GM10266 (cell line): Measurements from ENCODE around the gene SLC12A5.

ENCODE experiments used
- DNase-seq: peaks from one replicate; pipeline ENCODE4 v3.0.0; 2012; ENCODE audit errors: extremely low spot score
- CTCF ChIP-seq: IDR thresholded peaks from 2 replicates; pipeline ENCODE4 v1.5.1; 2012; ENCODE audit warnings: mild to moderate bottlenecking, low read depth; ENCODE audit not compliant: control insufficient read depth, insufficient read depth; ENCODE audit errors: missing control alignments

The SLC12A5 gene

GRCh38 chr20:46062151-46062550, 33.1 kb downstream of the SLC12A5 start:
- DNase-seq = no peak
- no peak for TF ChIP-seq CTCF

GRCh38 chr20:46062621-46063020, 33.6 kb downstream of the SLC12A5 start:
- DNase-seq = no peak
- no peak for TF ChIP-seq CTCF

- TF ChIP-seq CTCF = no peak
- DNase-seq = no peak
These were observed 34.1 kb downstream of the SLC12A5 start for GRCh38 chr20:46063151-46063550.

- DNase-seq = peak; percentile 64
These were observed 34.6 kb downstream of the SLC12A5 start for GRCh38 chr20:46063652-46064054.

GRCh38 chr20:46065006-46065405, 36.0 kb downstream of the SLC12A5 start:
- no peak for TF ChIP-seq CTCF
- DNase-seq = no peak

More at GRCh38 chr20:46063652-46064054, 34.6 kb downstream of the SLC12A5 start:
- no peak for TF ChIP-seq CTCF

- no peak for DNase-seq
- no peak for TF ChIP-seq CTCF
These were observed 36.7 kb downstream of the SLC12A5 start for GRCh38 chr20:46065691-46066090.

GRCh38 chr20:46070215-46070900, 41.3 kb downstream of the SLC12A5 start:
- no peak for DNase-seq
- no peak for TF ChIP-seq CTCF
